GM18498 (cell line): Measurements from ENCODE around the gene GDF10.

Experiments
- ATAC-seq: cut with Tn5 transposase; IDR thresholded peaks from one replicate; pipeline ENCODE4 v1.9.1; 2021; ENCODE audit warnings: mild to moderate bottlenecking, moderate library complexity; ENCODE audit not compliant: unreplicated experiment

GDF10 gene

GRCh38 chr10:47299611-47300428, at the start of gene GDF10:
GDF10 (plus strand) TSS chr10:47300197; CDS start chr10:47300652, 455 bp downstream.
- no peak for ATAC-seq

- ATAC-seq = no peak
Observed at GRCh38 chr10:47252093-47252780, 47.8 kb upstream of the GDF10 start.

GRCh38 chr10:47253030-47253637, 46.9 kb upstream of the GDF10 start:
- no peak for ATAC-seq

DNA sequence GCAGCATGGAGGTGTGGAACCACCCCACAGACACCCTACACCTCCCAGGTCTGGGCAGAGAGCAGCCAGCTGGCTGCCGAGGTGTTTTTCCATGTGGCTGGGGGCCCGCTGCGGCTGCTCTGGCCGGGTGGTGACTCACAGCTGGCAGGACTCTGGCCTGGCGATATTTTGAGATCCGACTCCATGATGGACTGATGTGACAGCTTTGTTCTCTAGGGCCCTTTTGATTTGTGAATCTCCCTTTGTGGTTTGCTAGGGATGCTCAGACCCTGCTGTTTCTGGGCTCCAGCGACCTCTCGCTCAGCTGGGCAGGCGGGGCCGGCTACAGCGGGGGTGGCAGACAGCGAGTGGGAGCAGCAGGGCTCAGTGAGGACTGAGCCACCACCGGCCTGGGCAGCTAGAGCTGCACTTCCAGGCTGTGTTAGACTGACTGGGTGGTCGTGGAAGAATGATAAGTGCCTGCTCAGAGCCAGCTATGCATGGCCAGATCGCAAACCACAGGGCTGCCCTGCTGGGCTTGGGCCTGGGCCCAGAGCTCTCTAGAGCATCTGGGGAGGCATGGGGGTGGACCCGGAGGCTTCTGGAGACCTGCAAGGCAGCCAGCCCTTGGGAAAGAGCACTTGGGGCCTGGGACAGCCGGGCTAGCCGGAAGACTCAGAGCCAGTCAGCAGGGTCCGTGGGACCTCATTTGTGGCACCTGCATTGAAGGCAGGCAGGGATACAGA, 46.2 kb upstream of the GDF10 start:
- no peak for ATAC-seq

GRCh38 chr10:47254611-47255010, 45.4 kb upstream of the GDF10 start:
- no peak for ATAC-seq

DNA sequence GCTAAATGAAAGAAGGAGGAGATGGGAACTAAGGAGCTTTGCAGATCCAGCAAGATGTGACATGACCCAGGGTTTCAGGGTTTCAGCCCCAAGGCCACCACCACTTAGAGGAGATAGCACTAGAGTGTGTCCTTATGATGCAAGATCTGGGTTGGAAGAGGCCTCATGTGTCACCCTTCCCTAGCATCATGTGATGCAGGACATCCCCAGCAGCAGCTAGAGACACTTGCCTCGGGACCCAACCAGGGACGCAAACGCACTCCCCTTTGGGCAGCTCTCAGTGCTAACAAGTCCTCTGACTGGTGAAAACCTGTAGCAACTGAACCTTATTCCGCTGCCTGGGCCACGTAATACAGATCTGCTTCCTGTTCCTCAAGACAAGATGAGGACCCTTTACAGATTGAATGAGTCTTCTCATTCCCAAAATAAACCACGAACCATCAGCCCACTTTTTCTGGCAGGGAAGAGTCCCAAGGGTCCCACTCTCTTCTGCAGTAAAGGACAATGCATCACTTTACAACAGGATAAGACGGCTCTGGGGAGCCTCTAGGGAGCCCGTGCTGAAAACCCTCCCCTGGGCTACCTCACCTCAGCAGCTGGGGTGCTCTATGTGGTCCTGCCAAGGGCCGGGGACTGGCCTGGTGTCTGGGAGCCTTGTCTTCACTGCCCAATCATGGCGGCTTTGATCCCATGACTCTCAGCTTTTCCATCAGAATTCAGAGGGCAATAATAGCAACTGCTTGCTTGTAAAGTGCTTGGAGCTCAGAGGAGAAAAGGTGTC, 44.8 kb upstream of the GDF10 start:
- no peak for ATAC-seq

GRCh38 chr10:47255866-47256265, 44.1 kb upstream of the GDF10 start:
- no peak for ATAC-seq

DNA sequence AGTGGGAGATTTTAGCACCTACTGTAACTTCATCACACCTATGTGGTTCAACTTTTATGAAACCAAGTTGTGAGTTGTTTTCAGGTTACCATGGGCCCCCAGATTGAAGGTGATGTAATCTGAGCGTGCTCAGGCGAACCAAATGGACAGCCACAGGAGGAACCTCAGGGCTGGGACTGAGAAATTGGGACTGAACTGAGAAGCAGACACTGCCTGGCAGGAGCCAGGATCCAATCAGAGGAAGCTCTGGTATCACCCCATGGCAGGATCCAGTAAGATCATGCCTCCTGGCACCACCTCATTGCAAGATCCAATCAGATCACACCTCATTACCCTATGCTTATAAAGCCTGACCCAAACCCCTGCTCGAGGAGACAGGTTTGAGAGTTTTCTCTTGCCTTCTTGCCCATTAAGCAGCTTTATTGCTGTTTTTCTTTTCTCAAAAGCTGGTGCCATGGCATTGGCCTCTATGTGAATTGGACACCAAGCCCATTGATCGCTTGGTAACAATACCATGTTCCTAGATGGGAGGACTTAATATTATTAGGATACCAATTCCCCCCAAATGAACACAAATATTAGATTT, 43.2 kb upstream of the GDF10 start:
- ATAC-seq = no peak

DNA sequence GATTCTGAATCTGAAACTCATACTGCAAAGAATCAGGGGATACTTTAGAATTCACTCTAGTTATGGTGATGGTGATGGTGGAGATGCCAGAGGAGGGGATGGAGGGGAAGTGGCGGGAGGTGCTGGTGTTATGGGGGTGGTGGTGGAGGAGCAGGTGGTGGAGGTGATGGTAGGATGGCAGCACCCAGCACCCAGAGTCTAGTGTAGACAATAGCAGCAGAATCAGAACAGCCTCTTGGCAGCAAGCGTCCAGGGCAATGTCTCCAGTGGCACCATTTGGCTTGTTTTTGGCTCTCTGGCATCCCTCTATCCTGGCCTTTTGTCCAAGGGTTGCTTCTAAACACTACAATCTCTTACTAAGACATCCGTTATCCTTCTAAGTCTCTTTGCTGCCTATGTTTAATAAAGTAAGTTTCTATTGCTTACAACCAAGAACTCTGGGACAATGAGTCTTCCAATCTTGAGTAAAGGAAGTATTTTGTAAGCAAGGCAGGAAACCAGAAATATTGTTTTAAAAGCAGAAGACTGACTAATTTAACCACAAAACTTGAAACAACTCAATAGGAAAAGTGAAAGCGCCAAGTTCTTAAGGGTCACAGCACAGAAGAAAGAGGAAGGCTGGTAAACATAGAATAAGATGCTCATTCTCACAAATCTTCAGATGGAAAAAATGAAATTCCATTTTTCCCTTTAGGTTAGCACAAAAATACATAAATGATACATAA, 42.4 kb upstream of the GDF10 start:
- peak; percentile 33 for ATAC-seq

- no peak for ATAC-seq
Observed at GRCh38 chr10:47258921-47259320, 41.1 kb upstream of the GDF10 start.

DNA sequence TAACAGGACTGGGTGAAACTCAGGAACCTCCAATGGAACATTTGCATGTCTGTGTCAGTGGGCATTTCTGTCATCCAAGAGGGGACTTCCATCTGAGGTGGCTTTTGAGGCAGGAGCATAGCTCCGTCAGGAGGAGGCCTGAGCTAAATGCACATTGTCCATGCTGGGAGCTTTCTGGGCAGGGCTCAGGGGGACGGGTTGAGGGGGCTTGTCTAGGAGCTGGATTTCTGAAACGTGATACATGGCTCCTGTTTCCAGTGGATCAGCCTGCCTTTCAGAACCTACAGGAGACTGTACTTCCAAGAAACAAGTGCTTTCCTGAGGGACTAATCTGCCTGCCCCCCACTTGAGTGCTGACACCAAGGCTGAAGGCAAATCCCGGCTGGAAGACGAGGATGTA, 40.5 kb upstream of the GDF10 start:
- no peak for ATAC-seq

DNA sequence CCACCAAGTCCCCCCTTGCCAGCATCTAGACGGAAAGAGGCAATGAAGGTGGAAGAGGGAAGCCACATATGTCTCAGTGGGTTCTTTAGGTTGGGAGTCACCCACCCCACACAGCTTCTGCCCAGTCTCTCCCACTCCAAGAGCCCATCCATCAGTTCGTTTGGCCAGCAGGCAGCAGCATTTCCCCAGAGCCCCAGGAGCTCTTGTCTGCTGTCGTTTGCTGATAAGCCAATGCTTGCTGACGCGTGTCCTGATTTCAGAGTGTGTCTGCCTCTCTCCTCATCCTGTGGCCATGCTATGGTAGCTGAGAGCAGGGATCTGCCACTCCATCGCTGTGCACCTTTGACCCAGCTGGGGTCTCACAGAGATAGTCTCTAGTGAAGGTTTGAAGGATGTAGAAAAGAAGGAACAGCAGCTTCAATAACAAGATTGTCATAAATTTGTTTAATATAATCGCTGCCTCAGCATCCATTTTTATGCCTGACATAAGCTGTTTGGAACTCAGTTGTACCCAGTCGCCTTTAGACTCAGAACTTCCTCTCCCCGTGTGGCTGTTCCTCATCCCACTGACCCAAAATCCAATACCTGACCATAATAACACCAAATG, 39.4 kb upstream of the GDF10 start:
- peak; percentile 6 for ATAC-seq

DNA sequence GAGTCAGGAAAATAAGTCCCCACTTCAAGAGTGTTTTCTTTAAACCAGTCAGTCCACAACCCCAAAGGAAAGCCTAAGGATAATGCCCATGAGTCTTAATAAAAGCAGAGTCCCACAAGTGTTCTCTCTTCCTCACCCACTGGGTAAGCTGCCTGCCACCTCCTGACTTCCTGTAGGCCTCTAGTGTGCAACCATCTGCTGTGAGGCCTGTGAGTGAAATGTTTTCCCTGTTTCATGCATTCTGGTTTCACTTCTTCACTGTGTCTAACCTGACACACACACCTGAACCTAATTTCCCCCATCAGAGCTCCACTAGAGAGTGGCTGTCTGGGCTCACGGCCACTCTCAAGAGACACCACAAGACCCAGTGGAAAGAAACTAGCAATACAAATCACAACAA, 38.9 kb upstream of the GDF10 start:
- ATAC-seq = peak; percentile 98

GRCh38 chr10:47261556-47261955, 38.4 kb upstream of the GDF10 start:
- no peak for ATAC-seq

- ATAC-seq = no peak
Observed at GRCh38 chr10:47262606-47263533, 37.1 kb upstream of the GDF10 start.

GRCh38 chr10:47264797-47265281, 35.2 kb upstream of the GDF10 start:
- no peak for ATAC-seq

DNA sequence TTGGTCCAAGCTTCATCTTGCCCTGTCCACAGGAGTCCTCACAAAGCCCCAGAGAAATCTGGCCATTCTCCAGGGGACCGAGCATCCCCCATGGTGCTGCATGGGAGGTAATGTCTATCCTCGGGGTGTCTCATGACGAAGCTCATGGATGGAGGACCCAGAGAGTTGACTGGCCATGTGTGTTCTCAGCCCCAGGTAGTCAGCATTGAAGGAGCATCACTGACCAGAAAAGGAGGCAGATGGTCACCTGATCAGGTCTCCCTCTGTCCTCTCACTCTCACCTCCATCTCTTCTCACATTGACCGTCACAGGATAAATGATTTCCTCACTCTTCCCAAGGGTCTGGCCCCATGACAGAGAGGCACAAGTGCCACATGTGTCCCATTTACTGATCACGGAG, 33.4 kb upstream of the GDF10 start:
- ATAC-seq = no peak

DNA sequence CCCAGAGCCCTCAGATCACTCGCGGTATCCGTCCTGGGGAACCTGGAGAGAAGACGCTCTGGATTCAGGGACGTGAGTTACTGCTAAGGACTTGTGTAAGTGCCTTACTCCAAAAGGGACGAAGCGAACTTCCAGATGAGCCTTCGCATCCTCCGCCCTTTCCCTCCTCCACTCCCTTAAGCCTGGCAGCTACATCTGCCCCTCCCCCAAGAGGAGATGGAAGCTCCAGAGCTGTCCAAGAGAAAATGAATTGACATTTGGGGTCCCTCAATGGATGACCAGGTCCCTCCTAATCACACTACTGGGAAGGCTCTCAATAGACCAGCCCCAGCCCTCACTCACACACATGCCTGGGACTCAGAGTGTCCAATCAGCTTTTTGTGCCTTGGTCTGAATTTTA, 31.3 kb upstream of the GDF10 start:
- ATAC-seq = no peak
